Measurements from ENCODE around the gene GALNT11. TPM values are rescaled to one million over a fixed set of nuclear protein-coding genes. Genes with fewer than 3 reads are reported as not detected.

Gene GALNT11
- total RNA-seq, 1 donor from 2014 or later = 40.5 TPM

DNA sequence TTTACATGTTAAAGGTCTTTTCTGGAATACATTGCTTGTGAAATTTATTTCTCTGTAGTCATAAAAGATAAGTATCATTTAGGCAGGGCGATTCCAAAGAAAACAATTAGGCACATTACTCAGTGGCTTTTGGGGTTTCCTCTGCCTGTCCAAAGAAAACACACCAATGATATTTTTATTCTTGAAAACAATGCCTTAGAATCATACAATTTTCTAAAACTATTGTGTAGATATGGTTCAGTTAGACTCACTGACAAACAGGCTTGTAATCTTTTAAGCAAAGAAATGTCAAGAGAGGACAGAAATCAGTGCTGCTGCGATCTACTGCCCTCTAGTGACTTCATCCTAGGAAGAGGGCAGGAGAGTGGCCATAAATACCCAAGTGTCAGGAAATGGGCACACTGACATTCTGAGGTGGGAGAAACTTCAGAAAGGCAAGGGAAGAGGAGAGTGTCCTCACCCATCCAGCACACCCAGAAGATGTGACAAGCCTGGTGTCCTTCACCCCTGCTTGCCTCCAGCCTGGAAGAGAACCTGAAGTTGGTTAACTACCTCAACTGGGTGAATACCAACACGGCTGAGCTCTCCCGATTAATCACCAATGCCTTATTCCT, 120.5 kb downstream of the GALNT11 start:
- DNase-seq (no peak), ATAC-seq (peak; percentile 82)
- Histone ChIP-seq H3K27me3 (no peaks in the 10 kb centered on the region), H3K36me3 (peaks cover 99% of the 10 kb centered on the region), H3K9me3 (no peaks in the 10 kb centered on the region), H3K27ac (no peak overlapping the region), H3K4me3 (no peak overlapping the region), H3K4me1 (peaks cover 7% of the 10 kb centered on the region)
- TF ChIP-seq, protein P1, sequence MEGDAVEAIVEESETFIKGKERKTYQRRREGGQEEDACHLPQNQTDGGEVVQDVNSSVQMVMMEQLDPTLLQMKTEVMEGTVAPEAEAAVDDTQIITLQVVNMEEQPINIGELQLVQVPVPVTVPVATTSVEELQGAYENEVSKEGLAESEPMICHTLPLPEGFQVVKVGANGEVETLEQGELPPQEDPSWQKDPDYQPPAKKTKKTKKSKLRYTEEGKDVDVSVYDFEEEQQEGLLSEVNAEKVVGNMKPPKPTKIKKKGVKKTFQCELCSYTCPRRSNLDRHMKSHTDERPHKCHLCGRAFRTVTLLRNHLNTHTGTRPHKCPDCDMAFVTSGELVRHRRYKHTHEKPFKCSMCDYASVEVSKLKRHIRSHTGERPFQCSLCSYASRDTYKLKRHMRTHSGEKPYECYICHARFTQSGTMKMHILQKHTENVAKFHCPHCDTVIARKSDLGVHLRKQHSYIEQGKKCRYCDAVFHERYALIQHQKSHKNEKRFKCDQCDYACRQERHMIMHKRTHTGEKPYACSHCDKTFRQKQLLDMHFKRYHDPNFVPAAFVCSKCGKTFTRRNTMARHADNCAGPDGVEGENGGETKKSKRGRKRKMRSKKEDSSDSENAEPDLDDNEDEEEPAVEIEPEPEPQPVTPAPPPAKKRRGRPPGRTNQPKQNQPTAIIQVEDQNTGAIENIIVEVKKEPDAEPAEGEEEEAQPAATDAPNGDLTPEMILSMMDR (IDR thresholded peaks at IDR 0.05) = peak; percentile 63
- intact Hi-C loops (cut with DNase I) = no loop called here

DNA sequence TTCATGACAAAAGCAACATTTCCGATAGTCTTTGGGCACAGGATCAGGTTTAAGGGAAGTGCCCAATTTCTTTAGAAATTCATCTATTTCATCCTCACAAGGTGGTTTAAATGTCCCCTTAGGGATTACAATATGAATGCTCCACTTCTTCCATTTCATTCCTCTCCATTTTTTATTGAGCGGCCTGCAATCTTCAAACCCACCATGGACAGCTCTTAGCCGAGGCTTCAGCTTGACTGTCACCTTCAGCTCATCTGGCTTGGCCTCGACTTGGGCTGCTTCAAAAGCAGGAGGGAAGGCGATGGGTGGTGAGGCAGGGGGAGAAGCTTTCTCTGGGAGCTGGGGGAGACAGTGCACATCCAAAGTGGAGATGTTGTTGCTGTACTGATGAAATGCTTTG, 123.2 kb downstream of the GALNT11 start:
- no peak overlapping the region for H3K4me3 ChIP-seq
- H3K4me1 ChIP-seq = peaks cover 7% of the 10 kb centered on the region
- TF ChIP-seq, protein P1 (IDR thresholded peaks at IDR 0.05) = no peak
- no peak for DNase-seq
- intact Hi-C loops (cut with DNase I) = no loop called here
- no peaks in the 10 kb centered on the region for H3K9me3 ChIP-seq
- no peaks in the 10 kb centered on the region for H3K27me3 ChIP-seq
- no peak overlapping the region for H3K27ac ChIP-seq
- ATAC-seq = no peak
- H3K36me3 ChIP-seq = peaks cover 100% of the 10 kb centered on the region

GRCh38 chr7:152149363-152149762, 123.9 kb downstream of the GALNT11 start:
- no peaks in the 10 kb centered on the region for H3K27me3 ChIP-seq
- ATAC-seq (no peak), DNase-seq (no peak)
- H3K4me1 ChIP-seq = peaks cover 7% of the 10 kb centered on the region
- no peaks in the 10 kb centered on the region for H3K9me3 ChIP-seq
- no peak overlapping the region for H3K27ac ChIP-seq
- no peak overlapping the region for H3K4me3 ChIP-seq
- peaks cover 100% of the 10 kb centered on the region for H3K36me3 ChIP-seq
- TF ChIP-seq, protein P1 (IDR thresholded peaks at IDR 0.05) = no peak
- intact Hi-C loops (cut with DNase I) = no loop called here

DNA sequence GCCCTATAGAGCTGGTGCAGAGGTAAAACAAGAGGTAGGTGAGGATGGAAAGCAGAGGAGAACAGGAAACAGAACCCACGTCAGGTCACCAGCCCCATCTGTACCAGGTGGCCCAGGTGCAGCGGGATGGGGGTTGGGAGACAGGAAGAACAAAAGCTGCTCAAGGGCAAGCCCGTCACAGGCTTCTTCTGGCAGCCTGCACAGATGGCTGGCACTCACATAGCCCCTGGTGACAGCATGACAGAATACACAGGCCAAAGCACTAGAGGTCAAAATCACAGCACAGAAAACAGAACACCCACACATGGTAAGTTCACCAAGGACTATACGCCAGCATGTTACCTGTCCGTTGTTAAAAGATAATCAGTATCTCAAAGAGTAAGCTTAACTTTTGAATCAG, 126.8 kb downstream of the GALNT11 start:
- peaks cover 100% of the 10 kb centered on the region for H3K36me3 ChIP-seq
- no peak for ATAC-seq
- TF ChIP-seq, protein P1 (IDR thresholded peaks at IDR 0.05) = no peak
- no peaks in the 10 kb centered on the region for H3K27me3 ChIP-seq
- H3K4me3 ChIP-seq = no peak overlapping the region
- DNase-seq = no peak
- H3K27ac ChIP-seq = no peak overlapping the region
- intact Hi-C loops (cut with DNase I) = no loop called here
- no peaks in the 10 kb centered on the region for H3K4me1 ChIP-seq
- no peaks in the 10 kb centered on the region for H3K9me3 ChIP-seq

GRCh38 chr7:152158801-152159587, 133.5 kb downstream of the GALNT11 start:
- peak; percentile 37 for ATAC-seq
- Histone ChIP-seq H3K4me3 (no peak overlapping the region), H3K4me1 (no peaks in the 10 kb centered on the region), H3K9me3 (no peaks in the 10 kb centered on the region), H3K27me3 (no peaks in the 10 kb centered on the region), H3K27ac (no peak overlapping the region), H3K36me3 (peaks cover 95% of the 10 kb centered on the region)
- DNase-seq = no peak
- intact Hi-C loops (cut with DNase I) = no loop called here
- TF ChIP-seq, protein P1 (IDR thresholded peaks at IDR 0.05) = no peak

Measured in upper lobe of right lung (tissue), 1 donor.